Hematopoietic multipotent progenitor cell treated with erythropoietin and hydrocortisone succinate and interleukin-3 and kit ligand, for 6 days (in vitro differentiated cells): ENCODE measurements around the gene CYSLTR2.
"Not testable (repeated sequence)": the region's sequence is repeated elsewhere in the genome, so short reads cannot be mapped to it uniquely, and the experiment has no call there.

Source experiments
- DNase-seq: peaks from one replicate; pipeline ENCODE4 v3.0.0-alpha.2; 2015

Gene CYSLTR2

DNA sequence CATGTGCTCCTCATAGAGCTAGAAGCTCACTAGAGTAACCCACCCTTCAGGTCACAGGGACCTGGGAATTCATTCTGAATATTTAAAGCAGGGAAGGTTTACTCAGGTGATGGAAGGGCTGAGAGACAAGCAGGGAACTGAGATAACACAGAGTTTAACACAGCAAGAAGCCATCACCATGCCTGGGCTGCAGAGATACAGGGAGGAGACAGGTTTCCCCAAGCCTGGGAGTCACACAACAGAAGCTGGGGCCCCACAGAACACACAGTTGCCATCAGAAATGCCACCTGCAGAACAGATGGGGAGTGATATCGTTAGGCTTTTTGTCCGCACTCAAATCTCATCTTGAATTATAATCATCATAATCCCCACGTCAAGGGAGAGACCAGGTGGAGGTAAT is 7.9 kb upstream of the CYSLTR2 start:
- no peak for DNase-seq

DNA sequence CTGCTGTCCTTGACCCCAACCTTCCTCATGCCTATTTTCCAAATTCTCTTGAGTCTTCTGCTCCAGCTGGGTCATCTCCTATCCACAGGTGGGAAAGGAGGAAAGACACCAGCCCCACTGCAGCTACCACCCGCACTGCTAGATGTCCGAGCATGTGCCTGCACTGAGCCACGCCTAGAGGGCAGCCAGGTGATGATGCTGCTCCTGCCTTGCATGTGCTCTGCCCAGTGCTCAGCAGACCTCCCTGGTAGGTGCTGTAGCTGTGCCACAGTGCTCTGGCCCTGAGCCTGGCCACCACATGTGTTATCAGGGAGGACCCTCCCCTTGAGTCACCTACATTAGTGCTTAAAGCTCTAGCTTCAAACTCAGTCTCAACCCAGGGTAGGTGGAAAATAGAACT is 6.9 kb upstream of the CYSLTR2 start:
- DNase-seq = no peak

DNA sequence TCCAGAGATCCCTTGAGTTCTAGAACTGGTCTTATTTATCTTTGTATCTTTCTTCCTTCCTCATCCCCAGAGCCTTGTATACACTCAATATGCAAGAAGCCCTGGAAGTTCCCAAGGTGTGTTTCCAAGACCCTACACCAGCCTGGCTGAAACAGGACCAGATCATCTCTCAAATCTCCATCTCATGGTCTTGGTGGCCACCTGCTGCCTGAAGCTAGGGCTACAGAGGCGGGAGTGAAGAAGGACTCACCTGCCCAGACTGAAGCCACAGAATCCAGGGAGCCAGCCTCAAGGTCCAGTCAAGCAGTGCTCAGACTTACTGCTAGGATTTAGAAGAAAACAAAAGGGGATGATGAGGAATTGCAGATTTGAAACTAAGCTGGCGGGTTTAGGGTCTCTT is 6.1 kb upstream of the CYSLTR2 start:
- peak; percentile 15 for DNase-seq

DNA sequence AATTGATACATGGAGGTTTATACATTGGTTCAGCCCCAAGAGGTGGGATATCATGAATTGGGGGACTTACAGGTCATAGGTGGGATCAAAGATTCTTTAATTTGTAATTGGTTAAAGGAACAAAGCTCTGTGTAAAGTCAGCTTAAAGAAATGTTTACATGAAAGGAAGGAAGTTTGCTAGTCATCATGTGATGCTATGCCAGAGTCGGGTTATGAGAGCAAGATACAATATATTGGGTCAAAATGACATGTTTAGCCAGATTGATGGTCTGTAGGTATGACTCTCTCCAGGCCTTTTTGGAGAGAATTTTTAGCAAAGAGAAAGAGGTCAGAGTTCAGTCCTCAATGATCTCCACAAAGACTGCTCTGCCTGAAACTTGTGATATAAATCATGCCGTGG is 5.3 kb upstream of the CYSLTR2 start:
- no peak for DNase-seq

DNA sequence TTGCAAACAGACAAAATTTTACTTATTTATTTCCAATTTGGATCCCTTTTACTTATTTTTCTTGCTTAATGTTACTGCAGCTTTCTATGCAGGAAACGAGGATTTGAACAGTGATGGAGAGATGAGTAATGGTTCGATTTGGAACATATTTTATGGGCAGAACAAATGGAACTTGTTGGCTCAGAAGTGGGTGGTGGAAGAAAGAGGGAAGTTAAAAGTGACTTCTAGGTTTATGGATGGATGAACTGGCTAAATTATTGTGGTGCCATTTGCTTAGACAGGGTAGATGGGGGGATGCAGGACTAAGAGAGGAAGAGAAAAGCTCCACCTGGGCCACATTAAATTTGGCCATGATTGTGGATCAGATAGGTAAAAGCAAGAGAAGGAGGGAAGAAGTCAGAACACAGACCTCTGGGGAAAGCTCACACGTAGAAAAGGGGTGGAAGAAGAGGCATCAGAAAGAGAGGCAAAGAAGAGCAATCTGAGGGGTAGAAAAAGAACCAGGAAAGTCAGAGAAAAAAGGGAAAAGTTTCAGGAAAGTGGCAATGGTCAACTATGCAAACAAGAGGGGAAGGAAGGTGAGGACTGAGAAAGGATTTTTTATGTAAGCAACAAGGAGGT is 768 bp upstream of the CYSLTR2 start:
- DNase-seq = no peak

DNA sequence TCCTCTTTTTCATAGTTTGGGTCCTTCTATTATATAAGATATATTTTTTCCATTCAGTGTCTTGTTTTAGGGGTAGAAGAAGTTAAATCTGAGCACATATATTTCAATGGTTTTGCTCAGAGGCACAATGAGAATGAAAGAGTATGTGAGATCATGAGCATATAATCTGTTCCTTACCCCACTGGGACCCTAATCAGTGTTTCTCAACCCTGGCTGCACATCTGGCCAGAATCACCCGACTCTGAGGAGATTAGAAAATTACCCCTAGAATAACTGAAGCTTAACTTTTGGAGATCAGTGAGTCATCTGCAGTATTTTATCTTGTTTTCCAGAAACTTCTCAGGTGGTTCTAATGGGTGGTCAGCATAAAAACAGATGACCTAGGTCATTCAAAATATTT is 782 bp downstream of the CYSLTR2 start:
- peak; percentile 44 for DNase-seq

DNA sequence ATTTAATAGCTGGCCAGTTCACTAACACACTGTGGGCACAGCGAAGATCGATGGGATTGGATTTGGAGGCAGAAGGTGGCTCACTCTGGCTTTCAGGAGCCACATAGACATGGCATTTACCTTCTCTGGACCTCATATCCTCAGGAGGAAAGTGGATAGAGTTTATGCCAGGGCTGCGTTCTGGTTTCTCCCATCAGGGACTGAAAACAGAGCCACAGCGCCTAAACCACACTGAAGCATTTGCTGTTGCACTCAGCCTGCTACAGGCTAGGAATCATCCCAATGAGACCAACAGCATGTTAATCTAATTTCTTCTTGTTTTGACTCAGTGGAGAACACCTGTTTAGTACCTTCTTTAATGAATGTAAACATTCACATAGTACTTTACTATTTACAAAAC is 1.6 kb downstream of the CYSLTR2 start:
- DNase-seq = no peak

DNA sequence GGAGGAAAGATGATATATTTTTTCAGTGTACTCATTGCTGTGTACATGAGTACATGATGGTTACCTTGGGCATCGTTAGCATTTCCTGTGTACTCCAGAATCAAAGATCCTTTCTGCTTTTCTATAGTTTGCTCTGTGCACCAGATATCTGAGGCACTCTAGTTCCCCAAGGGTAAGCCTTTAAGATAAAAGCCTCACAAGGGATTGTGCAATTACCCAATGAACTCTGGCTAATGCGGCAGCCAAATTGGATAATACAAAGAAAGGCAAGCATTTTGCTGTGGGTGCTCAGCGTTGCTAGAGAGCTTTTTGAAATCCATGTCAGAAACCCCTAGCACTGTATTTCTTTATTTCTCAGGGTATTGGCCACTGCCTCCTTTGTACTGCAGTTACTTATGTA is 2.9 kb downstream of the CYSLTR2 start:
- DNase-seq = peak; percentile 65

DNA sequence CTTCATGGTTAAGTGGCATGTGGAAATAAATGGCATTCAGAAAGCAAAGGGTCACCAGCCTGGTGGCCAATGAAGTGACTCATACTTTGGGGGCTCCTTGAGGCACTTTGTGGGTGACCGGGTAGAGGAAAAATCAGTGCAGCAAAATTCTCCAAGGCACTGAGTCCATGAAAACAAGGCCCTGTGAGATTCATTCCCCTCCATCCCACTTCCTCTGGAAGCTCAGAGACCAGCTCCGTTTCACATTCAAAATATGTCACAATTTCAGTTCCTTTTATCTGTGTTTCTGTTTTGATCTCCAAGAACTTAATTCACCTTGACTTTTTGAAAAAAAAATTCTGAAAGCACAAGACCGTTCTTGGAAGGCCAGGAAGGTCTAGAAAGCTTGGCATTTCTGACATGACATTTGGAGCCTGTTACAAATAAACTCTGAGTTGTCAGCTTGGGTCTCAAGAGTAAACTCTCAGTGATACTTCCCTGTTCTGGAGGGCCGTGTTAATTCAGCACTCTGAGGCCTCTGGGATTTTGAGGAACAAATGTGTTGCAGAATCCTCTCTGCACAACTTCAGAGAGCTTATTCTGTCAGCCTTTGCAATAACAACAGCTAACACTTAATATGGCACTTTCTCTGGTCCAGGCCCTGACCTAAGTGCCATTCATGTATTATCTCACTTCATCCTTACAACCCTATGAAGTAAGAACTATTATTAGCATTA is 6.8 kb downstream of the CYSLTR2 start:
- peak; percentile 59 for DNase-seq

DNA sequence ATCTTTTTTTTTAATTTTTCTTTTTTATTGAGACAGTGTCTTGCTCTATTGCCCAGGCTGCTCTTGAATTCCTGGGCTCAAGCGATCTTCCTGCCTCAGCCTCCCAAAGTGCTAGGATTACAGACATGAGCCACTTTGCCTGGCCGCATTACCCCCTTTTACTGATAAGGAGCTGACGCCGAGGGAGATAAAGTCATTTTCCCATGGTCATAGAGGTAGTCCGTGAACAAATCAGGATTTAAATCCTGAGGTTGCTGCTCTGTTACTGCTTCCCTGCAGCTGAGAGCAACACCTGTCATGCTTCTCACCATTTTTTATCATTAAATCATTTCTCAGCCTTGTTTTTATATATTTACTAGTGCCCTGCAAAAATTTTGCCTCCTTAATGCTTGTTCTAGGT is 7.4 kb downstream of the CYSLTR2 start:
- DNase-seq = no peak

DNA sequence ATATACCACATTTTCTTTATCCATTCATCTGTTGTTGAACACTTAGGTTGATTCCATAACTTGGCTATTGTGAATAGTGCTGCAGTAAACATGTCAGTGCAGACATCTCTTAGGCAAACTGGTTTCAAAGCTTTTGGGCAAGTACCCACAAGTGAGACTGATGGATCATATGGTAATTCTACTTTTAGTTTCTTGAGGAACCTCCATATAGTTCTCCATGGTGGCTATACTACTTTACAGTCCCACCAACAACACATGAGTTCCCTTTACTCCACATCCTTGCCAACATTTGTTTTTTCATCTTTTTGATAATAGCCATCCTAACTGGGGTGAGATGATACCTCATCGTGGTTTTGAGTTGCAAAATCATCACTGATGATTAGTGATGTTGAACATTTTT is 8.5 kb downstream of the CYSLTR2 start:
- no peak for DNase-seq

DNA sequence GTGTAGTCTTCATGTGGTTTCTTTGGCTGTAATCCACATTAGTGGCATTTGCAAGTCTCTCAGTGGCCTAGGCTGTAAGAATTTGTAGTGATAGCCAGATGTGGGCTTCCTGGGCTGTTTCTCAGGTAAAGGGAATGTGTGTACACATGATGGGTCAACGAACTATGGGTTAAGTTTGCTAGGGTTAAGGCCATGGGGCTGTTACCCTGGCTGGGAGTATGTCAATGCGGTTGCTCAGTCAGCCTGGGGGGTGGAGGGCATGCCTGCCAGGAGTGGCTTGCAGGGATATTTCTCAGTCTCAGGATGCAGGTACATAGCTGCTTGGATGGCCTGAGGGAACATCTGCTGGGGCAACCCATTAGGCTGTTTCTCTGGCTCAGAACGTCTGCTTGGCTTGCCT is 13.4 kb downstream of the CYSLTR2 start:
- no peak for DNase-seq

DNA sequence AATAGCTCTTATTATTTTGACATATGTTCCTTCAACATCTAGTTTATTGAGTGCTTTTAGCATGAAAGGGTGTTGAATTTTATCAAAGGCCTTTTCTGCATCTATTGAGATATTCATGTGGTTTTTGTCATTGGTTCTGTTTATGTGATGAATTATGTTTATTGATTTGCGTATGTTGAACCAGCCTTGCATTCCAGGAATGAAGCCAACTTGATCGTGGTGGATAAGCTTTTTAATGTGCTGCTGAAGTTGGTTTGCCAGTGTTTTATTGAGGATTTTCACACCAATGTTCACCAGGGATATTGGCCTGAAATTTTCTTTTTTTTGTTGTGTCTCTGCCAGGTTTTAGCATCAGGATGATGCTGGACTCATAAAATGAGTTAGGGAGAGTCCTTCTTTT is 17.7 kb downstream of the CYSLTR2 start:
- DNase-seq = not testable (repeated sequence)

DNA sequence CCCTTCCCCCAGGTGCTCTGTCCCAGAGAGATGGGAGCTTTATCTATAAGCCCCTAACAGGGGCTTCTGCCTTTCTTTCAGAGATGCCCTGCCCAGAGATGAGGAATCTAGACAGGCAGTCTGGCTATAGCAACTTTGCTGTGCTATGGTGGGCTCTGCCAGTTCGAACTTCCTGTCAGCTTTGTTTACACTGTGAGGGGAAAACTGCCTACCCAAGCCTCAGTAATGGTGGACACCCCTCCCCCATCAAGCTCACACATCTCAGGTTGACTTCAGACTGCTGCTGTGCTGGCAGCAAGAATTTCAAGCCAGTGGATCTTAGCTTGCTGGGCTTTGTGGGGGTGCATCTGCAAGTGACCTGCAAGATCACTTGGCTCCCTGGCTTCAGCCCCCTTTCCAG is 21.5 kb downstream of the CYSLTR2 start:
- no peak for DNase-seq

DNA sequence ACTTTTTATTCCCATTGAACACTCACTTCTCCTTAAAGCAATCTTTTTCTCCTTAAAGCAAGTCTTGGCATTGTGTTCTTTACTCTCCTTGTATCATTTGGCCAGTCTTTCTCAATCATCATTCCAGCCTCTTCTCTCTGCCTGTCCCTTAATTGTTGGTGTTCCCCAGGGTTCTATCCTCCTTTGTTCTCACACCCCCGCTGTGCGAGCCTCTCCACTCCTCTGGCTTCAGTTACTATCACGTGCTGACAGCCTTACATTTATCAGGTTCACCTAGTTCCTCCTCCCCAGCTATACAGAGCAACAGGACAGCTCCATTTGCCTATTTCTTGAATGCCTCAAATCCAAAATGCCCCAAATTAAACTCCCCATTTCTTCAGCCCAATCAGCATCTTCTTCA is 24.6 kb downstream of the CYSLTR2 start:
- no peak for DNase-seq

DNA sequence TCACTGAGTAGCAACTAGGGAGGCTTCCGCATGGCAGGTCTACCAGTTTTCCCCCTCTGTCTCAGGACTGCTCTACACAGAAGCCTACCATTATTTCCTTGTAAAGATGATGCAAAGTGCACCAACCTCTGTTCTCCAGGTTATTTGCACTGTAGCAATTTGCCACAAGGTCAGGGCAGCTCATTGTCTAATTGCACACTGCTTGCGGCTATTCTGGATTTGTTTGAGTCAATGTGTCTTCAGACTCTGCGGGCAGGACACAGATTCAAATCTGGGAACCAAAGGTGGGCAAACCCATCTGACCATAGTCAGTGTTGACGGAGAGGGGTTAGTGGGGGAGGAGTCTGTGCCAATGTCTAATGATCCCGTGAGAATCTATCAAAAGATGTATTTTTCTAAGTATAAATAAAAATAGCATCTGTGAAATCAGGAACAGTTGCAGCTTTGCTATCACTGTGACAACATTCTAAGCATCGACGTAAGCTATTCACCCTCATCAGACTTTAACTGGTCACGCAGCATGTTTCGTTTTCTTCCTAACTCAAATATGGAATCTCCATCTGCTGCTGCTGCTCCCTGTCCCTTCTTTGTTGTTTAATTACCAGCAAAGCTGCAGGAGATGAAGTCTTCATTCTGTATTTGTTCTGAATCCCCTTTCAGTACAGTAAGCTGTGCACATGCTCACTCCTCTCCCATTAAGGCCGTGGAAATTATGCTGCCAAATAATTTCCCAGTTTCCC is 26.4 kb downstream of the CYSLTR2 start:
- no peak for DNase-seq

DNA sequence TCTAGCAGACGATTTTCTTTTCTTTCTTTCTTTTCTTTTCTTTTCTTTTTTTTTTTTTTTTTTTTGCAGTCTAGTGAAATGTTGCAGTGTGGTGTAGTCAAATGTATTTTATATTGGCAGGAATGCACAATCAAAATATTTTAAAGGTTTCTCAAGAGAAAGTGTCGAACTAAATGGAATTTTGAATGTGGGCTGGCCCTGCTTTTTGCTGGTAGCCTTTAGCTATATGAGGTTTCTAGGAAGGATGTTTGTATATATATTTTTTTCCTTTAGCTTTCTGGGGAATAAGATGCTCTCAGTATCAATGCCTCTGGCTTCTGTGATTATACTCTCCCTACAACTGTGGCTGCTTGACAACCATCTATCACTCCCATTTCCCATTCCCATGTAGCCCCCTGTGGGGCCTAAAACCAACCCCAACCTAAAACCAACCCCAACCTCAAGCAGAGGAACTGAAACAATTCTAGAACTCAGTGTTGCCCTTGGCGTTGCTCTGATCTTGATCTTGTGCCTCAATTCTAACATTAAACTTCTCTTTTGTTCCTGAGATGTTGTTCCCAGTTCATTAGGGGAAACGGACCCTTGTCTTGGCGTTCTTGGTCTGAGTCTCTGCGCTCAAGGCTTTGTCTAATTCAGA is 27.1 kb downstream of the CYSLTR2 start:
- DNase-seq = no peak

DNA sequence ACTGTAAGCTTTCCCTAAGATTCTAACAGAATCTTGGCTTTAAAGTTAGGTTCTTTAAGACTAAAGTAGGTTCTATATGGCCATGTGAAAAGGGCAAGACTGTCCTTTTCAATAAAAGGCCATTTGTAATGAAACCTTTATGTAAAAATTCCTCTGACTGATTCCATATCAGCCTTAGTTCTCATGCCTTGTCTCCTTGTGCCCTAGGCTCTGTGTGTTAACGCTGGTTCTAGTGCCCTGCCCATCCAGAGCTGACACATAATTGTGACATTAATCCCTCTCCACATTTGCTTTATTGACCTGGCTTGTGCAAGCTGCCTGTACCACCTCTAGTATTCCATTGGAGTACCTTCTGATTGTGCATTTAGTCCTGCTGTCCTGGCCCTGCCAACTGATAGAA is 28.2 kb downstream of the CYSLTR2 start:
- DNase-seq = no peak

DNA sequence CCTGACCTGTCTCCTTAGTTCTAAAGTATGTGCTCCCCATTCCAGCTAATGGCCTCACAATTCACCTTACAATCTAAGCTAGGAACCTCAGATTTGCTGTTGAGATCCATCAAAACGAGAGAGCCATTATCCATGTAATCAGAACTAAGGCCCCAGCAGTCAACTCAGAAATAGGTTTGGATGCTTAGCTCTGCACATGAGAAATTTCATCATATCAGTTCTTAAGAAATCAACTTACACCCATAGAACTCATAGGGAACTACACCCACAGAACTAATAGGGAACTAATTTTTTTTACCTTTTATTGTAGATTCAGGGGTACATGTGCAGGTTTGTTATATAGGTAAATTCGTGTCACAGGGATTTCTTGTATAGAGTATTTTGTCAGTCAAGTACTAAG is 28.7 kb downstream of the CYSLTR2 start:
- DNase-seq = peak; percentile 34

DNA sequence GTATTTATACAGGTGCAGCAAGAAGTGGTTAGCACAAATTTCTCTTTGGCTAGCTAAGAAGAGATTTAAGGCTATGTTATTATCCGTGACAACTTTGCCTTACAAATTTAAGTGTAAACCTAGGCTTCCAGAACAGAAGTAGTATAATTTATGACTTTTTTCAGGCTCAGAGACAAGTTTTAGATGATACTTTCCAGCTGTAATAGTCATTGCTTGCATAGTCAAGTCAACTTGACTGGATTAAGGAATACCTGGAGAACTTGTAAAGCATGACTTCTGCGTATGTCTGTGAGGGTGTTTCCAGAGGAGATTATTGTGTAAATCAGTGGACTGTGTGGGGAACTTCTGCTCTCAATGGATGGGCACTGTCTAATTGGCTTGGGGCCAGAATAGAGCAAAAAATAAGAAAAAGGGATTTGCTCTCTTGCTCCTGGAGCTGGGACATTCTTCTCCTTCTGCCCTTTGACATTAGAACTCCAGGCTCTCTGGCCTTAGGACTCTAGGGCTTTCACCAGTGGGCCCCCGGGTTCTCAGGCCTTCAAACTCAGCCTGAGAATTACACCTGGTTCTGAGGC is 33.0 kb downstream of the CYSLTR2 start:
- DNase-seq = no peak

DNA sequence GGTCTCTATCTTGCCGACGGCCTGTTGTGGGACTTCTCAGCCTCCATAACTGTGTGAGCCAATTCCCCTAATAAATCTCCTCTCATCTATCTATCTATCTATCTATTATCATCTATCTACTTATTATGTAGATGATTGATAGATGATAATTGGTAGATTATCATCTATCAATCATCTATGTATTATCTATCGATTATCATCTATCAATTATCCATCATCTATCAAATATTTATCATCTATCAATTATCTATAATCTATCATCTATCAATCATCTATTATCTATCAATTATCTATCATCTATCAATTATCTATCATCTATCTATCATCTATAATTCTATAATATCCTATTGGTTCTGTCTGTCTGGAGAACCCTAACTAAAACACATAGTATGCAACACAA is 33.5 kb downstream of the CYSLTR2 start:
- no peak for DNase-seq

DNA sequence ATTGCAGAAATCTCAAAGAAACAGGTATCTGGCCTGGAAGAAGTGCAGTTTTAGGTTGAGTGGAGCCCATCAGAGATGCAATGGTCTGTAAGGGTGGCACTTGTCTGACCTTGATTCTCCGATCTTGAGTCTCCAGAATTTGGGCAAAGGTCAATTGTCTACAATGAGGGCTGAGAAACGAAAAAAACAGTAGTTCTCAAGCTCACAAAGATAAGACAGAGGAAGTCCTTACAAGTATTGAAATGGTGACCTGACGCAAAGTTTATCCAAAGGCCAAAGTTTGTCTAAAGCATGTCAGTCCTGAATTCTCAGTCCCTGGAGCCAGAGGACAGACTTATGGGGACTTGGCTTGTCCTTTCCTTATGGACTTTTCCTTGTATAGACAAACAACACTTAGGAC is 40.3 kb downstream of the CYSLTR2 start:
- DNase-seq = no peak

DNA sequence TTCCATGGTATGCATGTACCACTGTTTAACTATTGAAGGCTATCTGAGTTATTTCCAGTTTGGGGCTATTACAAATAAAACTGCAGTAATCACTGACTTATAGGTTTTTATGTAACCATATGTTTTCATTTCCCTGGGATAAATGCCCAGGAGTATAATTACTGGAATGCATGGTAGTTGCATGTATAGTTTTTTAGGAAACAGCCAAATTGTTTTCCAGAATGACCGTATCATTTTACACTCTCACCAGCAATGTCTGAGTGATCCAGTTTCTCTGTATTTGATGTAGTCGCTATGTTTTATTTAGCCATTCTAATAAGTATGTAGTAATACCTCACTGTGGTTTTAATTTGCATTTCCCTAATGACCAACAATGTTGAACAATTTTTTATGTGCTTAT is 42.0 kb downstream of the CYSLTR2 start:
- DNase-seq = no peak

DNA sequence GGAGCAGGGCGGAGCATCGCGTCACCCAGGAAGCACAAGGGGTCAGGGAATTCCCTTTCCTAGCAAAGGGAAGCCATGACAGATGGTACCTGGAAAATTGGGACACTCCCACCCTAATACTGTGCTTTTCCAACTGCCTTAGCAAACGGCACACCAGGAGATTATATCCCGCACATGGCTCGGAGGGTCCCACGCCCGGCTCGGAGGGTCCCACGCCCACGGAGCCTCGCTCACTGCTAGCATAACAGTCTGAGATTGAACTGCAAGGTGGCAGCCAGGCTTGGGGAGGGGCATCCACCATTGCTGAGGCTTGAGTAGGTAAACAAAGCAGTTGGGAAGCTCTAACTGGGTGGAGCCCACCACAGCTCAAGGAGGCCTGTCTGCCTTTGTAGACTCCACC is 42.9 kb downstream of the CYSLTR2 start:
- not testable (repeated sequence) for DNase-seq
